Loucy (cell line): ENCODE data around the gene SUCNR1.
A peak's percentile ranks its signal among the peaks of the same experiment; 100 is the strongest.
"Not testable (repeated sequence)": the region's sequence is repeated elsewhere in the genome, so short reads cannot be mapped to it uniquely, and the experiment has no call there.

Experiments used
- H2AFZ ChIP-seq: fragments of 200-600 bp; sonication (generic); 2 replicates; pipeline ENCODE4 v1.6.0; 2016; ENCODE audit warnings: antibody characterized with exemption, mild to moderate bottlenecking, low read length, moderate library complexity
- H3F3A ChIP-seq: fragments of 200-600 bp; 2 replicates; pipeline ENCODE4 v1.6.0; 2016; ENCODE audit warnings: antibody characterized with exemption, low read depth, mild to moderate bottlenecking
- H3K27me3 ChIP-seq: fragments of 200-600 bp; sonication (generic); 2 replicates; pipeline ENCODE4 v1.6.1; 2014; ENCODE audit warnings: low read length, mild to moderate bottlenecking; ENCODE audit not compliant: insufficient read depth, poor library complexity, severe bottlenecking
- H3K36me3 ChIP-seq: fragments of 200-600 bp; sonication (generic); 2 replicates; pipeline ENCODE4 v1.6.1; 2016; ENCODE audit warnings: low read length; ENCODE audit not compliant: insufficient read depth
- H3K4me1 ChIP-seq: fragments of 200-600 bp; sonication (generic); 2 replicates; pipeline ENCODE4 v1.5.1; 2014; ENCODE audit warnings: low read length, mild to moderate bottlenecking; ENCODE audit not compliant: insufficient read depth, poor library complexity, severe bottlenecking
- H3K4me2 ChIP-seq: fragments of 200-600 bp; sonication (generic); 2 replicates; pipeline ENCODE4 v1.6.0; 2014; ENCODE audit warnings: antibody characterized with exemption, low read length, low read depth, mild to moderate bottlenecking; ENCODE audit not compliant: poor library complexity, severe bottlenecking
- H3K4me3 ChIP-seq: fragments of 200-600 bp; sonication (generic); 2 replicates; pipeline ENCODE4 v1.5.1; 2014; ENCODE audit warnings: low read length, mild to moderate bottlenecking, mixed read lengths; ENCODE audit not compliant: poor library complexity, severe bottlenecking
- H3K79me2 ChIP-seq: fragments of 200-600 bp; sonication (generic); 2 replicates; pipeline ENCODE4 v1.6.1; 2014; ENCODE audit warnings: low read length; ENCODE audit not compliant: insufficient read depth
- H3K9ac ChIP-seq: fragments of 200-600 bp; sonication (generic); 2 replicates; pipeline ENCODE4 v1.6.0; 2014; ENCODE audit warnings: mild to moderate bottlenecking, low read depth, low read length, moderate library complexity; ENCODE audit not compliant: poor library complexity, severe bottlenecking
- H3K9me2 ChIP-seq: fragments of 200-600 bp; sonication (generic); replicated peaks from 2 replicates; pipeline ENCODE4 v1.6.1; 2016; ENCODE audit warnings: low read depth, low read length, mixed read lengths
- H3K9me3 ChIP-seq: fragments of 200-600 bp; sonication (generic); 2 replicates; pipeline ENCODE4 v1.6.1; 2014; ENCODE audit warnings: mild to moderate bottlenecking, antibody characterized with exemption, low read length, low read depth; ENCODE audit not compliant: insufficient read depth
- H4K20me1 ChIP-seq: fragments of 200-600 bp; sonication (generic); 2 replicates; pipeline ENCODE4 v1.6.0; 2014; ENCODE audit warnings: antibody characterized with exemption, low read length, mild to moderate bottlenecking; ENCODE audit not compliant: insufficient read depth, poor library complexity, severe bottlenecking
- CTCF ChIP-seq: fragments of 200-600 bp; sonication (generic); conservative IDR thresholded peaks from 2 replicates; pipeline ENCODE4 v1.5.1; 2014; ENCODE audit warnings: mild to moderate bottlenecking, antibody characterized with exemption, low read length
- EZH2phosphoT487 ChIP-seq: fragments of 200-600 bp; IDR thresholded peaks from 2 replicates; pipeline ENCODE4 v1.6.1; 2018; ENCODE audit warnings: antibody characterized with exemption, mild to moderate bottlenecking, moderate library complexity, borderline replicate concordance

SUCNR1 gene

GRCh38 chr3:151871639-151872468, 1.6 kb upstream of the SUCNR1 start:
- Histone ChIP-seq H4K20me1 (no peaks in the 10 kb centered on the region), H3K9me3 (no peaks in the 10 kb centered on the region), H3K79me2 (no peaks in the 10 kb centered on the region), H3K36me3 (no peaks in the 10 kb centered on the region), H2AFZ (peak overlapping the region; percentile 84), H3K9ac (peak overlapping the region; percentile 10), H3K27me3 (no peaks in the 10 kb centered on the region), H3K9me2 (no peaks in the 10 kb centered on the region), H3F3A (peaks cover 5% of the 10 kb centered on the region; the same call in 1 of the 2 replicates), H3K4me2 (no peak overlapping the region), H3K4me1 (peaks cover 50% of the 10 kb centered on the region), H3K4me3 (no peak overlapping the region)
- TF ChIP-seq CTCF: no peak
- TF ChIP-seq EZH2phosphoT487: no peak

- H3K4me3 ChIP-seq: not testable (repeated sequence)
Measured at GRCh38 chr3:151874079-151874478, 636 bp downstream of the SUCNR1 start.

GRCh38 chr3:151875759-151876158, 2.3 kb downstream of the SUCNR1 start:
- TF ChIP-seq EZH2phosphoT487: no peak
- TF ChIP-seq CTCF: no peak
- Histone ChIP-seq H3K4me2 (peak overlapping the region; percentile 74), H3K9me2 (no peaks in the 10 kb centered on the region)

More at GRCh38 chr3:151874079-151874478, 636 bp downstream of the SUCNR1 start:
- not testable (repeated sequence) for H4K20me1 ChIP-seq, H3K4me2 ChIP-seq, H3K9me3 ChIP-seq, H3F3A ChIP-seq, H3K9ac ChIP-seq, H3K36me3 ChIP-seq, H3K27me3 ChIP-seq, H3K79me2 ChIP-seq, H3K9me2 ChIP-seq, H2AFZ ChIP-seq
- H3K4me1 ChIP-seq: peaks cover 56% of the 10 kb centered on the region

More at GRCh38 chr3:151875759-151876158, 2.3 kb downstream of the SUCNR1 start:
- Histone ChIP-seq H3F3A (peaks cover 5% of the 10 kb centered on the region; the same call in 1 of the 2 replicates), H3K4me3 (peak overlapping the region; percentile 64), H3K27me3 (no peaks in the 10 kb centered on the region), H3K79me2 (no peaks in the 10 kb centered on the region), H3K9me3 (no peaks in the 10 kb centered on the region), H4K20me1 (no peaks in the 10 kb centered on the region), H3K4me1 (peaks cover 68% of the 10 kb centered on the region), H3K36me3 (no peaks in the 10 kb centered on the region), H3K9ac (peak overlapping the region; percentile 73), H2AFZ (peak overlapping the region; percentile 5; the same call in 1 of the 2 replicates)
